ENCODE results near the gene BCL2L11. TPM values are rescaled to one million over a fixed set of nuclear protein-coding genes. Genes with fewer than 3 reads are reported as not detected.

BCL2L11 gene
- total and polyA plus RNA-seq, 2 experiments from 2014 or later: 10.6 to 22.5 TPM

DNA sequence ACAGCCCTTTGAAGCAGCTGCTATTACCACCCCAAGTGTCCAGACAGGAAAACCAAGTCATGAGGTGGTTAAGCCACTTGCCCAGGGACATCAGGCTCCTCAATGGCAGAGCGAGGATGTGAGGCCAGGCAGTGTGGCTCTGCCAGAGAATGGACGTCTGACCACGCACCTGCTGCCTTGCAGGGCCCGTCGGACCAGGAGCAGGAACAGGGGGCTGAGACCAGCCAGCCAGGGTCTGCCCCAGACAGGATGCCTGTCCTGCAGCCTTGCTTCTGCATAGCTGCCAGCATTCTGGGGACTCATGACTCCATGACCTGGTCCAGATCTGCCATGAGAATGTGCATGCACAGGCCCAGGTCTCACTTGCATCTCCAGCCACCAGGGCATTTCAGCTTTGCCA lies 52.0 kb downstream of the BCL2L11 start:
- peaks cover 14% of the 10 kb centered on the region for H3K27me3 Mint-ChIP-seq (ENCODE audit: insufficient read depth, low read depth, poor library complexity)
- H3K4me1 ChIP-seq (ENCODE audit: insufficient read depth): peaks cover 11% of the 10 kb centered on the region; the same call in 1 of the 2 replicates
- no peaks in the 10 kb centered on the region for H3F3A ChIP-seq (replicated peaks; ENCODE audit: low read depth)
- H3K9me2 ChIP-seq (ENCODE audit: insufficient read depth): no peaks in the 10 kb centered on the region
- peaks cover 31% of the 10 kb centered on the region for H3K4me1 Mint-ChIP-seq
- no peaks in the 10 kb centered on the region for H3K9me3 Mint-ChIP-seq
- no peak for DNase-seq (ENCODE audit: low spot score)
- no peak overlapping the region for H3K27ac ChIP-seq (ENCODE audit: low read depth)
- no peaks in the 10 kb centered on the region for H4K20me1 ChIP-seq (replicated peaks; ENCODE audit: insufficient read depth)
- no peak overlapping the region for H3K4me3 ChIP-seq
- H2AFZ ChIP-seq: no peak overlapping the region
- no peaks in the 10 kb centered on the region for H3K36me3 Mint-ChIP-seq (ENCODE audit: low read depth)
- H3K36me3 ChIP-seq (ENCODE audit: insufficient read depth): no peaks in the 10 kb centered on the region; the same call in 1 of the 2 replicates
- H3K4me2 ChIP-seq: no peak overlapping the region
- H3K27ac Mint-ChIP-seq: no peak overlapping the region
- TF ChIP-seq CTCF (conservative IDR thresholded peaks at IDR 0.05; ENCODE audit: low read depth in 2 of 2) (no peak), STAT1 (IDR thresholded peaks at IDR 0.05; ENCODE audit: unreplicated experiment) (no peak), ZNF331 (CRISPR knock-in tag; IDR thresholded peaks at IDR 0.05; ENCODE audit: low read depth) (no peak), ZNF462 (CRISPR knock-in tag; IDR thresholded peaks at IDR 0.05) (no peak), ETS1 (IDR thresholded peaks at IDR 0.05) (no peak), EZH2 (IDR thresholded peaks at IDR 0.05; ENCODE audit: low read depth, unreplicated experiment) (no peak), CREB1 (CRISPR knock-in tag; IDR thresholded peaks at IDR 0.05; ENCODE audit: low read depth) (no peak), JUNB (IDR thresholded peaks at IDR 0.05; ENCODE audit: unreplicated experiment) (no peak), NANOG (IDR thresholded peaks at IDR 0.05; ENCODE audit: borderline replicate concordance) (no peak), POLR2AphosphoS5 (IDR thresholded peaks at IDR 0.05; ENCODE audit: low read depth) (no peak)
- TF ChIP-seq, protein P1, sequence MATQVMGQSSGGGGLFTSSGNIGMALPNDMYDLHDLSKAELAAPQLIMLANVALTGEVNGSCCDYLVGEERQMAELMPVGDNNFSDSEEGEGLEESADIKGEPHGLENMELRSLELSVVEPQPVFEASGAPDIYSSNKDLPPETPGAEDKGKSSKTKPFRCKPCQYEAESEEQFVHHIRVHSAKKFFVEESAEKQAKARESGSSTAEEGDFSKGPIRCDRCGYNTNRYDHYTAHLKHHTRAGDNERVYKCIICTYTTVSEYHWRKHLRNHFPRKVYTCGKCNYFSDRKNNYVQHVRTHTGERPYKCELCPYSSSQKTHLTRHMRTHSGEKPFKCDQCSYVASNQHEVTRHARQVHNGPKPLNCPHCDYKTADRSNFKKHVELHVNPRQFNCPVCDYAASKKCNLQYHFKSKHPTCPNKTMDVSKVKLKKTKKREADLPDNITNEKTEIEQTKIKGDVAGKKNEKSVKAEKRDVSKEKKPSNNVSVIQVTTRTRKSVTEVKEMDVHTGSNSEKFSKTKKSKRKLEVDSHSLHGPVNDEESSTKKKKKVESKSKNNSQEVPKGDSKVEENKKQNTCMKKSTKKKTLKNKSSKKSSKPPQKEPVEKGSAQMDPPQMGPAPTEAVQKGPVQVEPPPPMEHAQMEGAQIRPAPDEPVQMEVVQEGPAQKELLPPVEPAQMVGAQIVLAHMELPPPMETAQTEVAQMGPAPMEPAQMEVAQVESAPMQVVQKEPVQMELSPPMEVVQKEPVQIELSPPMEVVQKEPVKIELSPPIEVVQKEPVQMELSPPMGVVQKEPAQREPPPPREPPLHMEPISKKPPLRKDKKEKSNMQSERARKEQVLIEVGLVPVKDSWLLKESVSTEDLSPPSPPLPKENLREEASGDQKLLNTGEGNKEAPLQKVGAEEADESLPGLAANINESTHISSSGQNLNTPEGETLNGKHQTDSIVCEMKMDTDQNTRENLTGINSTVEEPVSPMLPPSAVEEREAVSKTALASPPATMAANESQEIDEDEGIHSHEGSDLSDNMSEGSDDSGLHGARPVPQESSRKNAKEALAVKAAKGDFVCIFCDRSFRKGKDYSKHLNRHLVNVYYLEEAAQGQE (IDR thresholded peaks at IDR 0.05; ENCODE audit: unreplicated experiment): no peak
- ATAC-seq: no peak
- no peaks in the 10 kb centered on the region for H3K79me2 ChIP-seq (replicated peaks; ENCODE audit: insufficient read depth)
- H3K4me3 Mint-ChIP-seq: no peak overlapping the region
- H3K27me3 ChIP-seq (ENCODE audit: insufficient read depth): no peaks in the 10 kb centered on the region
